ENCODE measurements around the gene SCEL.

DNA sequence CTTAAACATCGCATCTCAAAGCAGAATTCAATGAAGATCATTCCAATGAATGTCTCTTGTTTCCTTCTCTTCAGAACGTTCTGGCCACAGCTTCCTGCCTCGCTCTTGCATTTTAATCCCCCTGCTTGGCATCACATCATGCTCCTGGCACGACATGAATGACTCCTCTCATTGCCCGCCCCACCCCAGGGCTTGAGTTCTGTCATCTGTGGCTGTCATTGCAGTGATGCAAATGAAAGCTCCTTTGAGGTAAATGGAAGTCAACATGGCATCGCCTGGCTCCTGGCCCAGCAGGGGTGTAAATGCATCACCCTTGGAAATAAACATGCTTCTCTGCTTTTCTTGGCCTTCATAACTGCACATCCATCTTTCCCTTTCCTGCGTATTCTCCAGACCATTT lies 48.6 kb downstream of the SCEL start:
- no peak for TF ChIP-seq POLR2A (IDR thresholded peaks at IDR 0.05; ENCODE audit: low read depth, low read length)
- TF ChIP-seq PAX5 (IDR thresholded peaks at IDR 0.05; ENCODE audit: insufficient read depth, low read length, severe bottlenecking): no peak
- TF ChIP-seq POLR2AphosphoS5 (IDR thresholded peaks at IDR 0.05; ENCODE audit: low read depth, low read length): no peak
- TF ChIP-seq TAF1 (IDR thresholded peaks at IDR 0.05; ENCODE audit: low read depth, low read length): no peak
- TF ChIP-seq SPI1 (IDR thresholded peaks at IDR 0.05; ENCODE audit: low read depth, low read length): no peak
- TF ChIP-seq POU2F2 (IDR thresholded peaks at IDR 0.05; ENCODE audit: low read depth, low read length): no peak

Measured in GM12891 (cell line).